Measurements from ENCODE around the gene WNT7A. TPM values are rescaled to one million over a fixed set of nuclear protein-coding genes. Genes with fewer than 3 reads are reported as not detected.

Gene WNT7A
- total and polyA plus RNA-seq, 4 donors: 1.7 to 4.8 (median 2.0) TPM

DNA sequence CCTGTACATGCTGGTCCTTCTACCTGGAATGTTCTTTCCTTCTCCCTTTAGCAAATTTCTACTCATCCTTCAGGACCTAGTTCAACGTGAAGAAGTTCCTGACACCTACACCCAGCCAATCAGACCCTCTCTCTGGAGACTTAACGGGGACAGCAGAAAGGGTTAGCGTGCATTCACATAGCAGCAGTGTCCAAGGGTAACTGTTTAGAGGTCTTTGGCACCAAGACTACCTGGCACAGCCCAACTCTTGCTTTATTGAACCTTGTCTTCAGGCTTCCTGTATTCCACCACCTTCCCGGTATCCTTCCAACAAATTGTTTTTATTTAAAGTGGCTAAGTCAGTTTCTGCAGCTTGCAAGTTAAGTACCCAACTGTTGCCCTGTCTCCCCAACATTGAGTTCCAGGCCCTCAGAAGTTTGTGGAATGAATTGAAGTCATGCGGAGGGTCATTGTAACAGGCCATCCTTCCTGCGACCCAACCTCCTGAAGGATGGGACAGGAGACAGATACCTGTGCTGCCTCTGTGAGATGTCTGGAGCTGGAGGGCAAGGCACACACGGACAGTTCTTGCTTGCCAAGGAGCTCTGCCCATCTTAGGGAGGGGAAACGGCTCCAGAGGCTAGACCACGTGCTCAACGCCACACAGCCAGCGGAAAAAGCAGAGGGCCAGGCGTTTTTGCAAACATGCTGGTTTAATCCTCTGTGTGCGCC is 14.4 kb upstream of the WNT7A start:
- peaks cover 0 to 4% (median 0%) of the 10 kb centered on the region in 4 donors for H3K9me3 ChIP-seq (ENCODE audit: control insufficient read depth in 4 of 4, insufficient read depth in 3 of 4, low read length in 3 of 4)
- no peak overlapping the region for H3K27ac ChIP-seq (ENCODE audit: low read depth in 1 of 2, low read length in 1 of 2)
- peaks cover 0 to 16% (median 4%) of the 10 kb centered on the region in 3 donors for H3K27me3 ChIP-seq (ENCODE audit: control insufficient read depth in 3 of 3, insufficient read depth in 3 of 3, low read length in 2 of 3)
- peaks cover 0 to 20% (median 5%) of the 10 kb centered on the region in 5 donors for H3K4me1 ChIP-seq (ENCODE audit: control insufficient read depth in 5 of 5, insufficient read depth in 5 of 5, low read length in 5 of 5)
- no peak overlapping the region for H3K9ac ChIP-seq (ENCODE audit: insufficient read depth in 1 of 2, low read length in 2 of 2)
- H3K36me3 ChIP-seq (ENCODE audit: control insufficient read depth in 4 of 4, insufficient read depth in 4 of 4, low read length in 4 of 4): no peaks in the 10 kb centered on the region
- H3K4me3 ChIP-seq: no peak overlapping the region
- DNase-seq: no peak
- TF ChIP-seq, protein P1, sequence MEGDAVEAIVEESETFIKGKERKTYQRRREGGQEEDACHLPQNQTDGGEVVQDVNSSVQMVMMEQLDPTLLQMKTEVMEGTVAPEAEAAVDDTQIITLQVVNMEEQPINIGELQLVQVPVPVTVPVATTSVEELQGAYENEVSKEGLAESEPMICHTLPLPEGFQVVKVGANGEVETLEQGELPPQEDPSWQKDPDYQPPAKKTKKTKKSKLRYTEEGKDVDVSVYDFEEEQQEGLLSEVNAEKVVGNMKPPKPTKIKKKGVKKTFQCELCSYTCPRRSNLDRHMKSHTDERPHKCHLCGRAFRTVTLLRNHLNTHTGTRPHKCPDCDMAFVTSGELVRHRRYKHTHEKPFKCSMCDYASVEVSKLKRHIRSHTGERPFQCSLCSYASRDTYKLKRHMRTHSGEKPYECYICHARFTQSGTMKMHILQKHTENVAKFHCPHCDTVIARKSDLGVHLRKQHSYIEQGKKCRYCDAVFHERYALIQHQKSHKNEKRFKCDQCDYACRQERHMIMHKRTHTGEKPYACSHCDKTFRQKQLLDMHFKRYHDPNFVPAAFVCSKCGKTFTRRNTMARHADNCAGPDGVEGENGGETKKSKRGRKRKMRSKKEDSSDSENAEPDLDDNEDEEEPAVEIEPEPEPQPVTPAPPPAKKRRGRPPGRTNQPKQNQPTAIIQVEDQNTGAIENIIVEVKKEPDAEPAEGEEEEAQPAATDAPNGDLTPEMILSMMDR (IDR thresholded peaks at IDR 0.05; ENCODE audit: control extremely low read depth, extremely low read depth): no peak
- WGBS, 2 donors: 82 to 86% methylated on average over 13 of the region's 13 CpGs
- no peak for ATAC-seq (ENCODE audit: insufficient read depth, low FRiP score)

DNA sequence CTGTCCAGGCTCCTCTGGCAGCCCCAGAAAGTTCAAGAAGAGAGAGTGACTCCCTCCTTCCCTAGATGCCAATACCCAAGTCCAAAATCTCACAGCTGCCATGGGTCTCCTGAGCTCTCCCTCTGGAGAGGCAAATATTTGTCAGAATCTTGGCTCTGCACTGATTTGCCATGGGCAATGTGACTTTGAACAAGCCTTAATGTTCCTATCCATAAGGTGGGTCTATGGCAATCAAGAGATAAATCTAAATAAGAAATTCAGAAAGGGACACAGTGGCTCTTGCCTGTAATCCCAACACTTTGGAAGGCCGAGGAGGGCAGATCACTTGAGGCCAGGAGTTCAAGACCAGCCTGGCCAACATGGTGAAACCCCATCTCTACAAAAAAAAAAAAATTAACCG is 12.4 kb upstream of the WNT7A start:
- no peak overlapping the region for H3K27ac ChIP-seq (ENCODE audit: low read depth in 1 of 2, low read length in 1 of 2)
- no peak overlapping the region for H3K9ac ChIP-seq (ENCODE audit: insufficient read depth in 1 of 2, low read length in 2 of 2)
- WGBS, 2 donors: 94% methylated on average over 2 of the region's 2 CpGs
- no peak overlapping the region for H3K4me3 ChIP-seq
- ATAC-seq (ENCODE audit: insufficient read depth, low FRiP score) (no peak), DNase-seq (no peak)
- H3K27me3 ChIP-seq (ENCODE audit: control insufficient read depth in 3 of 3, insufficient read depth in 3 of 3, low read length in 2 of 3): peaks cover 0 to 16% (median 4%) of the 10 kb centered on the region in 3 donors
- H3K4me1 ChIP-seq (ENCODE audit: control insufficient read depth in 5 of 5, insufficient read depth in 5 of 5, low read length in 5 of 5): peaks cover 0 to 13% (median 5%) of the 10 kb centered on the region in 5 donors
- TF ChIP-seq, protein P1 (IDR thresholded peaks at IDR 0.05; ENCODE audit: control extremely low read depth, extremely low read depth): no peak
- H3K9me3 ChIP-seq (ENCODE audit: control insufficient read depth in 4 of 4, insufficient read depth in 3 of 4, low read length in 3 of 4): peaks cover 0 to 2% (median 0%) of the 10 kb centered on the region in 4 donors
- no peaks in the 10 kb centered on the region for H3K36me3 ChIP-seq (ENCODE audit: control insufficient read depth in 4 of 4, insufficient read depth in 4 of 4, low read length in 4 of 4)

DNA sequence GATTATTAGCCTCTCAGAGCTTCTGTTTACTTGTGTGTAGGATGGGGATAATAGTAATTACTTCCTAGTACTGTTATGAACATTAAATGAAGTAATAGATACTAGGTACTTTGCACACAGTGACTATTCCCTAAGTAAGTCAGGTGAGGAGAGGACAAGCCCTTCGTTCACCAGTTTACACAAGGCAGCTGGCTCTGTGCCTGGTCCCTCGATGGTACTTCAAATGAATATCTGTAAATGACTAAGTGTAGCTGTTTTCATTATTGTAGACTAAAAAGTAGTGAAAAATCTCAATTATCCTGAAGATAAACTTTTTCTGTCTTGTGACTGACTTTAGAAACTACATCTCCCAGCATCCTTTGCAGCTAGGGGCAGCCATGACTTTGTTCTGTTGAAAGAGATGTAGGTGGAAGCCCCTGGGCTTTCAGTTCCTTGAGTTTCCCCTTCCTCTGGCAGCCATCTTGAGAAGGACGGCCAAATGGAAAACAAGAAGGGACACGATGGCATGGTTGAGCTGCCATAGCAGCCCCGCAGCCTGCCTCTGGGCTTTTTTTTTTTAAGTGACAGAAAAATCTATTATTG is 11.7 kb upstream of the WNT7A start:
- no peaks in the 10 kb centered on the region for H3K36me3 ChIP-seq (ENCODE audit: control insufficient read depth in 4 of 4, insufficient read depth in 4 of 4, low read length in 4 of 4)
- H3K4me3 ChIP-seq: no peak overlapping the region
- ATAC-seq (ENCODE audit: insufficient read depth, low FRiP score) (no peak), DNase-seq (peak in 1 of 3 donors; percentile 22)
- H3K27me3 ChIP-seq (ENCODE audit: control insufficient read depth in 3 of 3, insufficient read depth in 3 of 3, low read length in 2 of 3): peaks cover 0 to 16% (median 4%) of the 10 kb centered on the region in 3 donors
- no peak overlapping the region for H3K27ac ChIP-seq (ENCODE audit: low read depth in 1 of 2, low read length in 1 of 2)
- no peak overlapping the region for H3K9ac ChIP-seq (ENCODE audit: insufficient read depth in 1 of 2, low read length in 2 of 2)
- WGBS, 2 donors: 61 to 78% methylated on average over 5 of the region's 5 CpGs
- H3K9me3 ChIP-seq (ENCODE audit: control insufficient read depth in 4 of 4, insufficient read depth in 3 of 4, low read length in 3 of 4): peaks cover 0 to 2% (median 0%) of the 10 kb centered on the region in 4 donors
- H3K4me1 ChIP-seq (ENCODE audit: control insufficient read depth in 5 of 5, insufficient read depth in 5 of 5, low read length in 5 of 5): peaks cover 0 to 13% (median 5%) of the 10 kb centered on the region in 5 donors
- TF ChIP-seq, protein P1 (IDR thresholded peaks at IDR 0.05; ENCODE audit: control extremely low read depth, extremely low read depth): no peak
